Measurements from ENCODE around the gene LMX1A.

Gene LMX1A

GRCh38 chr1:165169028-165169427, 187.5 kb downstream of the LMX1A start:
- no peak for DNase-seq (ENCODE audit: low spot score)

GRCh38 chr1:165168467-165168866, 188.0 kb downstream of the LMX1A start:
- no peak for DNase-seq (ENCODE audit: low spot score)
- FAIRE-seq: no peak

More at GRCh38 chr1:165169028-165169427, 187.5 kb downstream of the LMX1A start:
- FAIRE-seq: no peak

- FAIRE-seq: no peak
- DNase-seq (ENCODE audit: low spot score): no peak
Observed at GRCh38 chr1:165162671-165163241, 193.8 kb downstream of the LMX1A start.

- DNase-seq (ENCODE audit: low spot score): no peak
- no peak for FAIRE-seq
Observed at GRCh38 chr1:165161130-165161529, 195.4 kb downstream of the LMX1A start.

GRCh38 chr1:165153182-165153581, 203.3 kb downstream of the LMX1A start:
- FAIRE-seq (no peak), DNase-seq (ENCODE audit: low spot score) (no peak)

- DNase-seq (ENCODE audit: low spot score): no peak
Observed at GRCh38 chr1:165152727-165153126, 203.8 kb downstream of the LMX1A start.

GRCh38 chr1:165152109-165152508, 204.4 kb downstream of the LMX1A start:
- no peak for DNase-seq (ENCODE audit: low spot score)
- FAIRE-seq: no peak

More at GRCh38 chr1:165152727-165153126, 203.8 kb downstream of the LMX1A start:
- FAIRE-seq: no peak

Measured in RCC 7860 (cell line).